ENCODE data around the gene MAT1A. TPM values are rescaled to one million over a fixed set of nuclear protein-coding genes. Genes with fewer than 3 reads are reported as not detected.

Gene MAT1A
- total and polyA plus RNA-seq, 8 donors, result 0.33 to 0.78 (median 0.51) TPM

- TF ChIP-seq CTCF (IDR thresholded peaks at IDR 0.05), result no peak
- Histone ChIP-seq H3K27ac (no peak overlapping the region), H3K4me3 (no peak overlapping the region), H3K36me3 (no peaks in the 10 kb centered on the region), H3K27me3 (peaks cover 0 to 5% of the 10 kb centered on the region in 2 donors), H3K9me3 (peaks cover 0 to 7% of the 10 kb centered on the region in 2 donors), H3K4me1 (no peaks in the 10 kb centered on the region)
- ATAC-seq (no peak), DNase-seq (no peak)
- intact Hi-C loops (cut with DNase I), result no loop called here
Observed at GRCh38 chr10:80292607-80293239, 3.3 kb upstream of the MAT1A start.

DNA sequence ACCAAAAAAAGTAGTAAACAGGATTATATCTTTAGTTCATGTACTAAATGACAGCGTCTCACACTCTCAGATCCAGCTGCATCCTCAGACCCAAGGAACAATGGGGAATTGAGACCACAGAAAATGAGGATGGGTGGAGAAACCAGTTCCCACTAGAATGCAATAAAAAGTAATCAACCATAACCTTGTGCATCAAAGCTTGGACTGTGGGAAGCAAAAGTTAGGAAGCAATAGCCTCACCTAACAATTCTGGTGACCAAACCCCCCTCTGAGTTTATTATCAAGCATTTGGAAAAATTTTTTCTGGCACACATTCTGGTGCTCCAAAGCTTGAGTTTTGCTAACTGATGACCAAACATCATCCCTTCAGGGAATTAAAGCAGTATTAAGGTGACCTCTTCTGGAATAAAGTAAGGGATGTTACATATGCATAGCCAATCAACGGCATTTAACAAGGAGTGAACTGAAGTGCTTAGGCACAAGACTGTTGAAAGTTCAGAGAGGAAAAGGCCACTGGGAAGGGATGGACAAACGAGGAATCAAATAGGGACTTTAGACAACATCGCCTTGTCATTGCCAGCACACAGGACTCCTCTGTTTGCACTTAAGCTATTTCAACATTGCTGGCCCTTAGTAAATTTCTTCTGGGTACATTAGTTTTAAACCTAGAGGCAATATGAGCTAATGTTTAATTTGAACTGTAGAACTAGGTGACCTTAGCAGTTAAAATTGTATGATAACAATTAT, 1.2 kb upstream of the MAT1A start:
- no peak for DNase-seq
- ATAC-seq, result no peak
- Histone ChIP-seq H3K36me3 (no peaks in the 10 kb centered on the region), H3K4me1 (no peaks in the 10 kb centered on the region), H3K27me3 (peaks cover 0 to 10% of the 10 kb centered on the region in 2 donors), H3K9me3 (no peaks in the 10 kb centered on the region), H3K27ac (no peak overlapping the region), H3K4me3 (no peak overlapping the region)
- intact Hi-C loops (cut with DNase I), result no loop called here
- TF ChIP-seq CTCF (IDR thresholded peaks at IDR 0.05), result no peak

- no peaks in the 10 kb centered on the region for H3K36me3 ChIP-seq
- H3K9me3 ChIP-seq, result no peaks in the 10 kb centered on the region
- intact Hi-C loops (cut with DNase I), result no loop called here
- no peaks in the 10 kb centered on the region for H3K4me1 ChIP-seq
- H3K4me3 ChIP-seq, result no peak overlapping the region
- no peak for DNase-seq
- TF ChIP-seq CTCF (IDR thresholded peaks at IDR 0.05), result no peak
- no peak overlapping the region for H3K27ac ChIP-seq
- no peak for ATAC-seq
- H3K27me3 ChIP-seq, result peaks cover 0 to 10% of the 10 kb centered on the region in 2 donors
Observed at GRCh38 chr10:80288849-80289248, 609 bp downstream of the MAT1A start.

- no peak for ATAC-seq
- intact Hi-C loops (cut with DNase I), result no loop called here
- Histone ChIP-seq H3K27me3 (peaks cover 0 to 10% of the 10 kb centered on the region in 2 donors), H3K27ac (no peak overlapping the region), H3K4me1 (no peaks in the 10 kb centered on the region), H3K9me3 (no peaks in the 10 kb centered on the region), H3K4me3 (no peak overlapping the region), H3K36me3 (no peaks in the 10 kb centered on the region)
- no peak for DNase-seq
- TF ChIP-seq CTCF (IDR thresholded peaks at IDR 0.05), result no peak
Observed at GRCh38 chr10:80284522-80284921, 4.9 kb downstream of the MAT1A start.

- intact Hi-C loops (cut with DNase I), result no loop called here
- ATAC-seq (no peak), DNase-seq (no peak)
- Histone ChIP-seq H3K36me3 (no peaks in the 10 kb centered on the region), H3K27ac (no peak overlapping the region), H3K9me3 (no peaks in the 10 kb centered on the region), H3K27me3 (peaks cover 0 to 5% of the 10 kb centered on the region in 2 donors), H3K4me1 (no peaks in the 10 kb centered on the region), H3K4me3 (no peak overlapping the region)
- TF ChIP-seq CTCF (IDR thresholded peaks at IDR 0.05), result no peak
Observed at GRCh38 chr10:80283536-80284199, 5.8 kb downstream of the MAT1A start.

Data from left lung (tissue), 10 donors.